ENCODE measurements around the gene PHACTR2.
"Not testable (repeated sequence)": the region's sequence is repeated elsewhere in the genome, so short reads cannot be mapped to it uniquely, and the experiment has no call there.

PHACTR2 gene

GRCh38 chr6:143872201-143872600, 194.4 kb downstream of the PHACTR2 start:
- no CpG with 5 or more reads among the region's 2 CpGs for WGBS (ENCODE audit: extremely low coverage, insufficient coverage, insufficient read length)
- no peak overlapping the region for H2AK5ac ChIP-seq (ENCODE audit: low read length)
- H3K27me3 ChIP-seq (ENCODE audit: insufficient read depth, low read length): no peaks in the 10 kb centered on the region
- no peak overlapping the region for H3K4me2 ChIP-seq (ENCODE audit: low read length)
- H2BK5ac ChIP-seq (ENCODE audit: low read depth, low read length, poor library complexity): no peak overlapping the region
- H3K27ac ChIP-seq (ENCODE audit: low read depth, low read length): no peak overlapping the region
- H3K4me3 ChIP-seq (ENCODE audit: low read depth, low read length): no peak overlapping the region
- no peak overlapping the region for H3K18ac ChIP-seq (ENCODE audit: low read length)
- H2BK12ac ChIP-seq (ENCODE audit: low read length): no peak overlapping the region
- H3K9me3 ChIP-seq (ENCODE audit: insufficient read depth, low read depth, low read length): no peaks in the 10 kb centered on the region
- no peak overlapping the region for H4K8ac ChIP-seq (ENCODE audit: low read depth, low read length)
- no peak overlapping the region for H2AFZ ChIP-seq (ENCODE audit: insufficient read depth, low read length, poor library complexity)
- H3K79me2 ChIP-seq (ENCODE audit: control insufficient read depth, insufficient read depth, low read length, poor library complexity): no peaks in the 10 kb centered on the region
- H4K12ac ChIP-seq (ENCODE audit: low read depth, low read length): no peak overlapping the region
- H3K79me1 ChIP-seq (ENCODE audit: low read length): no peaks in the 10 kb centered on the region
- no peaks in the 10 kb centered on the region for H3K36me3 ChIP-seq (ENCODE audit: control insufficient read depth in 1 of 2, insufficient read depth in 2 of 2, low read length in 2 of 2)
- no peak overlapping the region for H3K23ac ChIP-seq (ENCODE audit: low read length)
- H3K4me1 ChIP-seq (ENCODE audit: control insufficient read depth in 1 of 2, insufficient read depth in 2 of 2, low read length in 2 of 2): no peaks in the 10 kb centered on the region
- no peak for DNase-seq
- no peak overlapping the region for H3K9ac ChIP-seq (ENCODE audit: low read length)
- H2BK120ac ChIP-seq (ENCODE audit: insufficient read depth, low read length, poor library complexity): no peak overlapping the region
- H4K91ac ChIP-seq (ENCODE audit: low read depth, low read length): no peak overlapping the region
- H3K4ac ChIP-seq (ENCODE audit: low read depth, low read length): no peak overlapping the region
- no peak overlapping the region for H3K14ac ChIP-seq (ENCODE audit: low read length)

- not testable (repeated sequence) for H3K14ac ChIP-seq (ENCODE audit: low read length); H3K18ac ChIP-seq (ENCODE audit: low read length); H3K4ac ChIP-seq (ENCODE audit: low read depth, low read length); H3K79me1 ChIP-seq (ENCODE audit: low read length); H3K9me3 ChIP-seq (ENCODE audit: insufficient read depth, low read depth, low read length); H2BK120ac ChIP-seq (ENCODE audit: insufficient read depth, low read length, poor library complexity); H3K27me3 ChIP-seq (ENCODE audit: insufficient read depth, low read length); H3K4me2 ChIP-seq (ENCODE audit: low read length); H2AFZ ChIP-seq (ENCODE audit: insufficient read depth, low read length, poor library complexity); H4K91ac ChIP-seq (ENCODE audit: low read depth, low read length); H2AK5ac ChIP-seq (ENCODE audit: low read length); H3K36me3 ChIP-seq (ENCODE audit: control insufficient read depth in 1 of 2, insufficient read depth in 2 of 2, low read length in 2 of 2); H2BK5ac ChIP-seq (ENCODE audit: low read depth, low read length, poor library complexity); H3K4me3 ChIP-seq (ENCODE audit: low read depth, low read length); H3K79me2 ChIP-seq (ENCODE audit: control insufficient read depth, insufficient read depth, low read length, poor library complexity); H3K9ac ChIP-seq (ENCODE audit: low read length); H3K4me1 ChIP-seq (ENCODE audit: control insufficient read depth in 1 of 2, insufficient read depth in 2 of 2, low read length in 2 of 2); H3K23ac ChIP-seq (ENCODE audit: low read length); DNase-seq; H3K27ac ChIP-seq (ENCODE audit: low read depth, low read length); H4K12ac ChIP-seq (ENCODE audit: low read depth, low read length); H2BK12ac ChIP-seq (ENCODE audit: low read length); H4K8ac ChIP-seq (ENCODE audit: low read depth, low read length)
- no CpG with 5 or more reads among the region's 4 CpGs for WGBS (ENCODE audit: extremely low coverage, insufficient coverage, insufficient read length)
Observed at GRCh38 chr6:143873600-143873999, 195.8 kb downstream of the PHACTR2 start.

GRCh38 chr6:143874503-143874902, 196.7 kb downstream of the PHACTR2 start:
- not testable (repeated sequence) for H4K8ac ChIP-seq (ENCODE audit: low read depth, low read length); H3K27me3 ChIP-seq (ENCODE audit: insufficient read depth, low read length); H2AK5ac ChIP-seq (ENCODE audit: low read length); H3K4me2 ChIP-seq (ENCODE audit: low read length); H3K4ac ChIP-seq (ENCODE audit: low read depth, low read length); H3K27ac ChIP-seq (ENCODE audit: low read depth, low read length); H3K36me3 ChIP-seq (ENCODE audit: control insufficient read depth in 1 of 2, insufficient read depth in 2 of 2, low read length in 2 of 2); DNase-seq; H3K79me2 ChIP-seq (ENCODE audit: control insufficient read depth, insufficient read depth, low read length, poor library complexity); H4K12ac ChIP-seq (ENCODE audit: low read depth, low read length); H2BK5ac ChIP-seq (ENCODE audit: low read depth, low read length, poor library complexity); H3K9ac ChIP-seq (ENCODE audit: low read length); H3K23ac ChIP-seq (ENCODE audit: low read length); H3K18ac ChIP-seq (ENCODE audit: low read length); H3K9me3 ChIP-seq (ENCODE audit: insufficient read depth, low read depth, low read length); H2AFZ ChIP-seq (ENCODE audit: insufficient read depth, low read length, poor library complexity); H3K4me1 ChIP-seq (ENCODE audit: control insufficient read depth in 1 of 2, insufficient read depth in 2 of 2, low read length in 2 of 2); H4K91ac ChIP-seq (ENCODE audit: low read depth, low read length); H3K79me1 ChIP-seq (ENCODE audit: low read length); H3K4me3 ChIP-seq (ENCODE audit: low read depth, low read length); H2BK12ac ChIP-seq (ENCODE audit: low read length); H2BK120ac ChIP-seq (ENCODE audit: insufficient read depth, low read length, poor library complexity); H3K14ac ChIP-seq (ENCODE audit: low read length)

GRCh38 chr6:143877584-143878271, 200.0 kb downstream of the PHACTR2 start:
- Histone ChIP-seq H3K27ac (ENCODE audit: low read depth, low read length) (no peak overlapping the region), H3K14ac (ENCODE audit: low read length) (no peak overlapping the region), H3K79me1 (ENCODE audit: low read length) (no peaks in the 10 kb centered on the region), H3K4ac (ENCODE audit: low read depth, low read length) (no peak overlapping the region), H2AK5ac (ENCODE audit: low read length) (no peak overlapping the region), H4K12ac (ENCODE audit: low read depth, low read length) (no peak overlapping the region), H3K9ac (ENCODE audit: low read length) (no peak overlapping the region), H2BK120ac (ENCODE audit: insufficient read depth, low read length, poor library complexity) (no peak overlapping the region), H2BK5ac (ENCODE audit: low read depth, low read length, poor library complexity) (no peak overlapping the region), H3K27me3 (ENCODE audit: insufficient read depth, low read length) (no peaks in the 10 kb centered on the region), H3K18ac (ENCODE audit: low read length) (no peak overlapping the region), H2AFZ (ENCODE audit: insufficient read depth, low read length, poor library complexity) (no peak overlapping the region), H3K23ac (ENCODE audit: low read length) (no peak overlapping the region), H3K79me2 (ENCODE audit: control insufficient read depth, insufficient read depth, low read length, poor library complexity) (no peaks in the 10 kb centered on the region), H3K4me2 (ENCODE audit: low read length) (no peak overlapping the region), H3K4me1 (ENCODE audit: control insufficient read depth in 1 of 2, insufficient read depth in 2 of 2, low read length in 2 of 2) (no peaks in the 10 kb centered on the region), H3K4me3 (ENCODE audit: low read depth, low read length) (no peak overlapping the region), H2BK12ac (ENCODE audit: low read length) (no peak overlapping the region), H3K36me3 (ENCODE audit: control insufficient read depth in 1 of 2, insufficient read depth in 2 of 2, low read length in 2 of 2) (no peaks in the 10 kb centered on the region), H4K91ac (ENCODE audit: low read depth, low read length) (no peak overlapping the region), H4K8ac (ENCODE audit: low read depth, low read length) (no peak overlapping the region), H3K9me3 (ENCODE audit: insufficient read depth, low read depth, low read length) (peaks cover 2% of the 10 kb centered on the region)
- peak in 1 of 2 donors; percentile 90 for DNase-seq
- no CpG with 5 or more reads among the region's 1 CpG for WGBS (ENCODE audit: extremely low coverage, insufficient coverage, insufficient read length)

Measured in trophoblast cell (in vitro differentiated cells and primary cell).